ENCODE results near the gene RAB10.

The RAB10 gene

GRCh38 chr2:26184121-26184520, 150.2 kb downstream of the RAB10 start:
- no peak for DNase-seq

DNA sequence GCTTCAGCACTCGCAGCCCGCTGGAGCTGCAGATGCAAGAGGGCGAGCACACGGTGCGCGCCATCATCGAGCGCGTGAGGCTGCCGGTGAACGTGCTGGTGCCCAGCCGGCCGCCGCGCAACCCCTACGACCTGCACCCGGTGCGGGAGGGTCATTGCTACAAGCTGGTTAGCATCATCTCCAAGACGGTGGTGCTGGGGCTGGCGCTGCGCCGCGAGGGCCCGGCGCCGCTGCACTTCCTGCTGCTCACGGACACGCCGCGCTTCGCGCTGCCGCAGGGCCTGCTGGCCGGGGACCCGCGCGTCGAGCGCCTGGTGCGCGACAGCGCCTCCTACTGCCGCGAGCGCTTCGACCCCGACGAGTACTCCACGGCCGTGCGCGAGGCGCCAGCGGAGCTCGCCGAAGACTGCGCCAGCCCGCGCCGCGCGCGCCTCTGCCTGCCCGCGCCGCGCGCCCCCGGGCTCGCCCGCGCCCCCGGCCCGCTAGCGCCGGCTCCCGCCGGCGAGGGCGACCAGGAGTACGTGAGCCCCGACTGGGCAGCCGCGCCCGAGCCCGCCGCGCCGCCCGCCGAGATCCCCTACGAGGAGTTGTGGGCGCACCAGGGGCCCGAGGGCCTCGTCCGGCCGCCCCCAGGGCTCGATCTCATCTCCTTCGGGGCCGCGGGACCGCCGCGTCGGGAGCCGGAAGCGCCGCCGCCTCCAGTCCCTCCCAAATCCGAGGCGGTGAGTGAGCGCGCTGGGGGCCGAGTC, 150.8 kb downstream of the RAB10 start:
- DNase-seq = no peak

DNA sequence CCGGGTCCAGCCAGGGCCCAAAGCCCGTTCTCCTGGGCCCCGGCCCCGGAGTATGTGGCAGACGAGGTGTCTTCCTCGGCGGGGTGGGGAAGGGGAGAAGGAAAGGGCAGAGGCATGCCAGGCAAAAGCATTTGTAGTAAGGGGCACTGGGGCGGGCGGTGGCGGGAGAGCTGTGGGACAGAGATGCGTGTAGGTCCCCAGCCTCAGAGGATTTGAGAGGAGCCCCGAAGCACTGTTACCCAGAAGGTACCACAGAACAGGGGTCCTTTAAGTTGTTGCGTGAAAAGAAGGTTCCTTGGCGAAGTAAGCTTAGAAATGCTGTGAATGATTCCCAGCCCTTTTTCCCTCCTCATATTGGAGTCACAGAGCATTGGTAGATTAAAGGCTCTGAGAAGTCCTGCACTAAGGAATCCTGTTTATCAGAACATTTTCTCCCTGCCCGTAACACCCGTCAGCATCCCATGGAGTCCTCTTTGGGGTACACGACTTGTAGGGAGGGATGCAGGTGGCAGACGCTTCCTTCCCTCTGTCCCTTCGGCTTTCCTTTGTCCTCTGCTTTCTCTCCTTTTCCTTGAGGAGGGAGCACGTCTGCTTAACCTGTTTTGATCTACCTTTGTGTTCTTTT, 151.5 kb downstream of the RAB10 start:
- DNase-seq = no peak

DNA sequence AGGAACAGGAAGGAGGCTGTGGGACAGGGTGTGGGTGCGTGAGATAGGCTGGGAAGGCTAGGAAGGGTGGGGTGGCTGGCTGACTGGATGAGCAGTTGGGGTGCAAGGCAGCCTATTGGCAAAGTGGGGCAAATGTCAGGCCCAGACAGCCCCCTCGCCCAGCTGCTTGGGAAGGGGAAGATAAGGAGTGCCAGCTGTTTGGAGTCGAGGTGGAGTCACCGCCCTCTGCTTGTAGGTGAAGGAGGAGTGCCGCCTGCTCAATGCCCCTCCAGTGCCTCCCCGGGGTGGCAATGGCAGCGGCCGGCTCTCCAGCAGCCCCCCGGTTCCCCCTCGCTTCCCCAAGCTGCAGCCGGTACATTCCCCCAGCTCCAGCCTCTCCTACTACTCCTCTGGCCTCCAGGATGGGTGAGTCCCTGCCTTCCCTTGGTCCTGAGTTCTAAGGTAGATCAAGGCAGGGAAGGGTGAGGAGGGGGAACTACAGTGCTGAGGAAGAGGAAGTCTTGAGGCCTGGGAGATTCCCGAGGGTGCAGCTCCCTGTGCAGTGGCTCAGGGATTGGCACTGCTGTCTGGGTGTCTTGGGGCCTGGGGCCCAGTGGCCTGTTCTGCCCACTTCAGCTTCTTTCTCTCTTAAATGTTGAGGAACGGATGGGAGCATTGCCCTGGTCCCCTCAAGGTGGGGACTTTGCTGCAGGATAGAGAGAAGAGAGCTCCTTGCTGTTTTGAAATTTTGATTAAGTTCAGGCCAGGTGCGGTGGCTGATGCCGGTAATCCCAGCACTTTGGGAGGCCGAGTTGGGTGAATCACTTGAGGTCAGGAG, 152.3 kb downstream of the RAB10 start:
- DNase-seq = no peak
